IPS-11a (cell line): Measurements from ENCODE around the gene MYOCD.

Experiments used
- H3K4me3 ChIP-seq: one replicate; pipeline ENCODE4 v1.5.1; 2013; ENCODE audit warnings: low read depth, low read length, control low read depth

MYOCD gene

DNA sequence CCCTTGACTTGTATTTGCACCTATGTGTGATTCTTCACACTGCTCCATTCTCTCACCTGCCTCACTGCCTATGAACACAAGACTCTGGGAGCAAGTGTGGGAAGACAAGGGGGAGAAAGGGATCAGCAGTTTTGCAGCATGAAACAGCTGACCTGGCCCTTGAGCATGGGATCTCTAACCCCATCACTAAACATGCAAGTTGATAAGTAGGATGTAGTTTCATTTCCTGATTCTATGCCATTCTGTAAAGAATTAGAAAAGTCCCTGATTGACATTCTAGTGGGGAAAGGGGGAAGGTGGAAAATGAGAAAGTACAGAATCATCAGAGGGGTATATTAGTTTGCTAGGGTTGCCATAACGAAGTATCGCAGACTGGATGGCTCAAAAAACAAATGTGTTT is 25.3 kb upstream of the MYOCD start:
- no peak overlapping the region for H3K4me3 ChIP-seq

DNA sequence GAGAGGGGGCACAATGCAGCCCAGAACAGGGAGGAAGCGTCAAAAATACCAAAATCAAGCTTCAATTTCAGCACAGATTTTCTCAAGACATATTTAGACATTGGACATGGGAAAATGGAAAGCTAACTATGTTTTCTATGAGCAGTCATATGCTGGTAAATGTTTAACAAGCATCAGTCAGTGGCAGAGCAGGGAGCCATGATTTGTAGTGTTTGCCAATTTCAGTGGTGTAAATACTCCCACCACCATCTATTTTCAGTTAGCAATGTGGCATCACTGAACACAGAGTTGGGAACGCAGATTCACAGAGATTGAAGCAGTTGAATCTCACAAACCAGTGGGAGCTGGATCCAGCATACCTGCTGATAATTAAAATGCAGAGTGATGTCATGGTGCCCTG is 24.6 kb upstream of the MYOCD start:
- no peak overlapping the region for H3K4me3 ChIP-seq

DNA sequence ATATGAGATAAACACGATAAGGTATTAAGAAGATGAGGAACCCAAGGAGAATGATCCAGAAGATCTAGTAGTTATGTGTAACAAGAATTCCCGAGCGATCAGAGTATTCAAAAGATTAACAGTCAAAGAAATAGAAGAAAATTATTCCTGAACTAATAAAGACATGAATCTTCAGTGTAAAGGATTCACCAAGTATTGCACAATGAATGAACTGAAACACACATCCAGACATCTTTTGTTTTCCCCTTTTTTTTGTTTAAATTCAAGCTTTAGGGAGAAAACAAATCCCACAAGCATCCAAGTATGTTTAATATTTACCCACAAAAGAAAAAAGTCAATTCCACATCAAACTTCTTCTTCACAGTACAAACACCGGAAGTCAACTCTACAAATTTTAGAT is 23.7 kb upstream of the MYOCD start:
- no peak overlapping the region for H3K4me3 ChIP-seq

DNA sequence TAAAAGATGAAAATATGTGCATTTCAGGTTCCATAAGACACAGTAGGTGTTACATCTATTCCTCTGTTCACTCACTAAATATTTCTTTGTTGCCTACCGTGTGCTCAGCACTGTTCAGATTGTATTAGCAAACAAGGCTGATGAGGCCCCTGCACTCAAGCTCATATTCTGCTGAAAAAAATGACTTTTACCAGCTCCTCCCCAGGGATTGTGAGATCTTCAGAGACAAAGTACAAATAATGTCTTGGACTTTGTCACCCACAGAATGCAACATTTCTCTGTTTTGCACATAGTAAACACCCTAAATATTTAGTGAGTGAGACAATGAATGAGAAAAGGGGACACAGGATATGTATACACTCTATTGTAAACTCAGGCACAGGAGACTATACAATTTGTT is 21.9 kb upstream of the MYOCD start:
- no peak overlapping the region for H3K4me3 ChIP-seq

DNA sequence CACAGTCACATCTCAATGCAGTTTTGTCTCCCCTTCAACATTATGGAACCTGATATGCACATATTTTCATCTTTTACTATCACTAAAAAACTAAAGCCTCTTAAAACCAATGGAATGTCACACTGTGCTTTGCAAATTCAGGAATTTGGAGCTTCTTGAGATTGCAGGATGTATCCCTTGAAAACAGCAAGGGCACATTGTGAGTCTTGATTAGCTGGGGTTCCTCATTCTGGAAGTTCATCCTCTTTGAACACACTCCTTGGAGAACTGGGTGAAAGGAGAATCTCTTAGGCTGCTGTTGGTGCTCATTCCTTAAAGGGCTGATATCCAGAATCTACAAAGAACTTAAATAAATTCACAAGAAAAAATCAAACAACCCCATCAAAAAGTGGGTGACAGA is 21.1 kb upstream of the MYOCD start:
- no peak overlapping the region for H3K4me3 ChIP-seq

DNA sequence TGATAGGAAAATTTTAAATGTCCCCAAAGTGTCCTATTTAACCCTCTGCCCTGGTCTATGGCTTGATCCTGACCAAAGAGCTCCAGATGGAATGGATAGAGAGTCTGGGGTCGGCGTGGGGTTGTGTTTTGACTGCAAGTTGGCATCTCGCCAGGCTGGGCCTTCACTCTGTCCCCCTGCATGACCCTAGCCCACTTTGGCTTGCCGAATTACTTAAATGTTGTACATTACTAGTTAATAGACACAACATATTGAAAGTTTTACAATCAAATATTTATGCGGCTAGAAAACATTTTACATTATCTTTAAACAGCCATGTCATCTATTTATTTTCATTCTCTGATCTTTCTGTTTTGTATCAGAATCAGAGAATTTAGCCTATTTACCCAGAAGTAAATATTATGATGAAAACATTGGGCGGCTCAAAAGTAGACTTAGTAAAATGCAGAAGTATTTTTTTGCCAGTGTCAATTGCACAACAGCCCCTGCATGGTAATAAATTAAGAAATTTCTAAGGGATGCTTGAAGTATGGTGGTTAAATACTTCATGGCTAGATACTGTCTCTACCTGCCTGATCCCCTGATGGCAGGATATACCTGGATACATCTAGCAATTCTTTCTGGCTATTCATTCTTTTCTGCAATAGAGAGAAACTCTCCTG is 18.8 kb upstream of the MYOCD start:
- no peak overlapping the region for H3K4me3 ChIP-seq

DNA sequence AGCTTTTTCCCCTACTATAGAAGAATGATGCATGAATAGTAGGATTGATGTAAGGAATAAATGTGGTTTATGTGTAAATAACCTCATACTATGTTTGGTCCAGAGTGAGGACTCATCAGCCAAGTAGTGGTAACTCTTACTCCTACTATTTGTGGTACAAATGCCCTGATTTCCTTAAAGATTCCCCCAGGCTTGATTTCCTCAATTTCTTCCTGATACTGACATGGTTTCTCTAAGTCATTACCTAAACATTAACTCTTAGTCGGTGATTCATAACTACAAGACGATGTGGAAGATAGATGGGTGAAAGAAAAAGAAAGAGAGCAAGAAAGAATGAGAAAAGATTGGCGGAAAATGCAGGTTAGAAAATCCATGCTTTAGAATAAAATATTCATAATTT is 17.2 kb upstream of the MYOCD start:
- H3K4me3 ChIP-seq = no peak overlapping the region

DNA sequence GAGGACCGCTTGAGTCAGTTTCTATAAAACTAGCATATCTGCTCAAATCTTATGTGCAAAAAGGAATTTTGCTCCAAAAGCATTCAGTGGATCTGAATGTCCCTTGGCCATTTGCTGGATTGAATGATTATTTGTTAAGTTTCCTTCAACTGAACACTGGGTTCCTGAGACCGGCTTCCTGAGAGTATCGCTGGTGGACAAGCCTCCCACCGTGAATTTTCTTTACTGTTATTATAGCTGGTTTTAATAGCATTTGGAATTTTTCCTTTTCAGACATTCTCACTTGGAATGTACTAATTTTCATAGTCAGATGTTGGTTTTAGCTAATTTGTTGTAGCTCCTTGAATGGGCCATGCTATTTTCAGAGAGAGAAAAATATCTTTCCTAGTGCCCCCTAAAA is 9.8 kb upstream of the MYOCD start:
- no peak overlapping the region for H3K4me3 ChIP-seq

DNA sequence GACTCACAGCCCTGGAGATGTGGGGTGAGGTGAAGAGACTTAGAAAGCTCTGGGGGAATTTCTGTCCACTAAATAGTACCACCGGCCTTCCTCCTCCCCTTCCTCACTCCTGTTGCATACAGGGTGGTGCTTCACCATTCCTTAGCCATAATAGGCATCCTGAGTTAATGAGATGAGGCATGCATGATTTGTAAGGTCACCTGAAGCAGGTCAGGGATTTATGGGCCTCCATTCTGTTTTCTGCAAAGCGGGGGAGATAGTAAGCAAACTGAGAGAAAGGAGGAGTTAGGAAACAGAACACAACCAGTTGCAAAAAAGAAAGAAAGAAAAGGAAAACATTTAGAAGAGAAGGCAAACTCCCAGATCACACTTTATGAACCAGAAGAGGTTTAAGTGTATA is 9.3 kb upstream of the MYOCD start:
- H3K4me3 ChIP-seq = no peak overlapping the region

DNA sequence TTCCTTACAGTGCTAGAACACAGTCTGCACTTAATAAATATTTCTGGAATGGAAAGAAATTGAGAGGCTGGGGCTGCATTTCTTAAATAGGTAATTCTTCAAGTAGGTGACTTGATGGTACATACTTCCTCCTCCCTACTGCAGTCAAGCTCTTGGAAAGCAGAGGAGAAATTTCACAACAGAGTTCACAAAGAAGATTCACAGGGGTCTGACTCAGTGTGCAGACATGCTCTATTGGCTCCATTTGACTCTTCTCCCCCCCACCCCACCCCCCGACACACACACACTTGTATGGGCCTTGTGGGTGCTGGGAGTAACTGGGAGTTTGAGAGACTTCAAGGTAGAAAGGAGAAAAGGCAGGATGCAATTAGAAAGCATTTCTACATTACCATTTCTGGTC is 6.2 kb upstream of the MYOCD start:
- H3K4me3 ChIP-seq = no peak overlapping the region

DNA sequence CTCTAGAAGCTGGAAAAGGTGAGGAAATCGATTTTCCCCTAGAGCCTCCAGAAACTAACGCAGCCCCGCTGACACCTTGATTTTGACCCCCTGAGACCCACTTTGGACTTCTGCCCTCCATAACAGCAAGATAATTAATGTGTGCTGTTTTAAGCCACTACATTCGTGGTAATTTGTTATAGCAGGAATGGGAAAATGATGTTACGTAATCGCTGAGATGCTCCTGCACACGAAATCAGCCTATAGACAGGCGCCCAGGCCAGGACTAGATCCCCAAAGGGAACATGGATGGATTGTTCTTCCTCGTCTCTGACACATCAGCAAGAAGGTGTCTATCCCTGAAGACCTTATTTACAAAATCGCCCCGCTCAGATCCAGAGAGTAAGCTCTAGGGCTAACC is 1.4 kb upstream of the MYOCD start:
- H3K4me3 ChIP-seq = no peak overlapping the region

DNA sequence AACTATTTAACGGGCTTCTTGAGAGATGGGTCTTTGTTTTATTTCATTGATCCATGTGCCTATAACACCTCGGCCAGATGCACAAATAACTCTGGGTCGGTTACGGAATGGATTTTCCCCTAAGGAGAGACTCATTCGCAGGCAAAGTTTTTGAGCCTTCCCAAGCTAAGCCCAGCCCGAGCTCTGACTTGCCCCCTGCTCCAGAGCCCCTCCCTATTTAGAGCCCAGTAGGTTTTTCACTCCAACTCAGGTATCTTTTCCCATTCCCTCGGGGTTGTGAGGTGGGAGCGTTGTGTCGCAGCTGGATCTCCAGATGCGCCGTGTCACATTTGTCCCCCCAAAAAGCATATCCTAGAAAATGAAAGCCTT is 812 bp upstream of the MYOCD start:
- H3K4me3 ChIP-seq = peak overlapping the region; percentile 65

DNA sequence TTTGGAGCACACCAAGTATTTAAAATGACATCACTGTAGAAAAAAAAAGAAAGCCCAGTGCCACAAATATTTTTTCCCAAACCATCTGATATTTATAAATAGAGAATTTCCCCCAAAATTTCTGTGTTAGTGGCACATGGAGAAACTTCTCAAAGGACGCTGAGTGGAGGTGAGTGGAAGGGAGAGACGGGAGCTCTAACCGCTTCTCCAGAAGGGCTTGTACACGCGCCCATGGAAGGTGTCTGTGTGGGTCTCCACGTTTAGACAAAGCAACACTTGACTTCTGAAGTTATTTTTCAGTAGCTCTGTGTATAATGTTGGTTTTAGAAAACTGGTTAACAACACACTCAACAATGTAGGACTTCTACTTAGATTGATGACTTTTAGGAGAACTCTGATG is 1.0 kb downstream of the MYOCD start:
- H3K4me3 ChIP-seq = no peak overlapping the region

DNA sequence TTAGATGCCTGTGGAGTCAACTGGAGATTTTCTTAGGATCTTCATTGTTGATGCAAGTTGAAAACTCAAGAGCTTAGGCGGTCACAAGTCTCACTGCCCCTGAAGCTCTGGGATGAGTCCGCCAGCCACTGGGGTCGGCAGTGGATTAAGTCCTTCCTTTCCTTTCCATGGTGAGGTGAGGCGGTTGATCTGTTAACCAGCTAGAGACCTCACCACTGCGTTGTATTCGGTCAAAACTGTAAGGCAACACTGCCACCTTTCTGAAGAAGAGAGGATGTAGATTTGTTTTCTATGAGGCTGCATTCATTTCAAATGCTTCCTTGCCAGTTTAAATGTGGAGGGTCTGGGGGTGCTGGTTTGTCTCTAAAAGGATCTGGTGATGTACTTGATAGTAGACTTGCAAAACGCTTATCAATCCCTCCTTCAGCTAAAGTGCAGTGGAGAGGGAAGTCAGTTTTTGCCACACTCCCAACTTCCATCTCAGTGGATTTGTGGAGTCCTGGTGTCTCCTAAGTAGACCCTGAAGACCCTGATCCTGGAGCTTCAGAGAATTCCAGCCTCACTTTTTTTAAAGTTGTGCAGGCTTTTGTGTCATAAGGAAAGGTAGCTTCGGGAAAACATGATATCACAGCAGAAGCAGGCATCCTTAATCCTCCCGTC is 1.7 kb downstream of the MYOCD start:
- H3K4me3 ChIP-seq = no peak overlapping the region

DNA sequence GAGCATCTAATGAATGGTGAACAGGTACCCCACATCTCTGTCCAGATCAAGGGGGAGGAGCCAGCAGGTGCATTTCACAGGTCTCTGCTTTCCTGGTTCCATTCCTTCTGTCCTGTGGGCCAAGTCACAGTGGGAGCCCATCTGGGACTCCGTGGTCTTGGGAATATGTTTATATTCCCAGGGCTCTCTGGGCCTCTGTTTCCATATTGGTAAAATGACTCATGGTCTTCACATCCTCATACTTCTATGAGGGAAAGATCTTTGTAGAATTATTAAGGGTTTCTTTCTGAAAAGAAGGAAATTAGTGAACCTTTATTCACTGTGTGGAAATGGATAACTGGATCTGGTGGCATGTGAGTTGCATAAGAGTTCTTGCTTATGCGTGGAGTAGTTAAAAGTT is 6.2 kb downstream of the MYOCD start:
- H3K4me3 ChIP-seq = no peak overlapping the region

DNA sequence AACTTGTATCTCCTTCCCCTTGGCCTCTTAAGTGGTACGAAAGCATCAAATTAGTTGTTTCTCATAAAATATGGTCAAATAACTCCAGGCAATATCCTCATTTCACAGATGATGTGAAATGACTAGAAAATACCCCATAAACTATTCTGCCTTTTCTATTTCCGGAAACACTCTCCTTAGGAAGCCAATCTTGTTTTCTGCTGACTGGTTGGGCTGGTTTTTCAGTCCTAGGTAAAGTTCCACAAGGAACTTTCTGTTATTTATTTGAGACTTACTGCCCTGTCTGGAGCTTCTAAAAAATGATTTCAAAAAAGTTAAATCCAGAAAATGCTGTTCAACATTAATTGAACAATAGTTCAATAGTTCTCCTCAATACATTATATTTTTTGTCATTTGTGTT is 7.3 kb downstream of the MYOCD start:
- no peak overlapping the region for H3K4me3 ChIP-seq

DNA sequence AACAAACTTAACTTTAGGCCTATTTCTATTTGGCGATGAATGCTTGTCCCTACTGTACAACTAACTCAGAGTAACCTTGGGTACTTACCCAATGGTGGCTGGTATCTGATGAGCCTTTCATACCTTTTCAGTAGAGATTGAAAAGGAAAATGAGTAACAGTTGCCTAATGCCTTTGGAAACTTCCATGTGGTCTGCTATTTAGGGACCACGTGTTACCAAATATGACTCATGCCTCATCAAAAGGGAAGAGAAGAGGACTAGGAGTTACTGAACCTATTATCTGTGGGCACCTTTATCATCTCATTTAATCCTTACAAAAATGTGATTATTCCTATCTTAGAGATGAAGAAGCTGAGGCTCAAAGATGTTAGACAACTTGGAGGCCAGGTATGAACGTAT is 8.1 kb downstream of the MYOCD start:
- H3K4me3 ChIP-seq = no peak overlapping the region

DNA sequence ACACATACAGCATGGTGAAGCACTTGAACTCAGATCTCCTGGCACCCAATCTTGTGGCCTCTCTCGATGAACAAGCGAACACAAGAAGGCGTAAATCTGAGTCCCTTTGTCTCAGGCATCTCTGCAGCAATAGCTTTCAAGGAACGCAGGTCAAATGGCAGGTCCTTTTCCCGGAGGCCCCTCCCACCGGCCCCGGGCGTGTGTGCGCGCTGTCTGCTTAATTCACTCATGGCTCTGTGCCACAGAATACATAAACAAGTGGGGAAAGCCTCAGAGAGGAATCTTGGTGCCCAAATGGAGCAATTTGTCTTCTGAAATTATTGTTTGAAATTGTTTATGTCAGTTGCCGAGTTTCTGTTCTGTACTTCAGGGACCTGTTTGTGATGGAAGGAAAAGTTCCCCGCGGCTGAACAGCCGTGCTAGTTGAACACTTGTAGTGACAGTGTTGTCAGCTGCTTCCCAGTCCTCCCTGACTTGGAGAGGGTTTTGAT is 14.8 kb downstream of the MYOCD start:
- no peak overlapping the region for H3K4me3 ChIP-seq

DNA sequence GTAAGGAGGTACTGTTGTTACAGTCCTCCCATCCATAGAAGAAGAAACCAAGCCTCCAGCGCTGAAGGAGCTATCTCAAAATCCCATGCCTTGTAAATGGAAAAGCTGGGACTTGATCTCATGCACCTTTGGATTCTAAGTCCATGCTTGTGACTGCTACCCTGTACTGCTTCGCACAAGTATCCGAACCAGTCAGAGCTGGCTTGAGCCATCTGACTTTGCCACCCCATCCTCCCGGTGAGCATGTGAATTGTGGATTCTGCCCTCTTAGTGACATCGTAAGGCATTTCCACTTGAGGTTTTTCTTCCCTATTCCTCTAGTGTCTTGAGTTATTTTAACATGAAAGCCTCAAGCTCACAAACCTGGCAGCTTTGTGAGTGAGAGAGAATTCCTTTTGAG is 15.3 kb downstream of the MYOCD start:
- H3K4me3 ChIP-seq = no peak overlapping the region

DNA sequence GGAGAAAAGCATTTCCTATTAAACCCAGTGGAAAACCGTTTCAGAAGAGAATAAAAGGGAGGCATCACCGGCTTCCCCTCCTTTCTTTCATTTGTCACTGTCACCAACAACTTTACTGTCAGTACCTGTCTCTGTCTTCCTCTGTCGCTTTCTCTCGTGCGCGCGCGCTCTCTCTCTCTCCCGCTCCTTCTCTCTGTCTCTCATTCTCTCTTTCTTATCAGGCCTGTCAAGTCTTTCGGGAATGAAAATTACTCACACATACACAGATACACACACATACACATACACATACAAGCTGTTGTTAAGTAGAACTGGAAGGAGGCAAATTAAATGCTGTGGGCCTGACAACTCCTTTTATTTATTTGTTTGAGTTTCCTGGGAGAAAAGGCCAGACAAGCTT is 17.6 kb downstream of the MYOCD start:
- H3K4me3 ChIP-seq = no peak overlapping the region

DNA sequence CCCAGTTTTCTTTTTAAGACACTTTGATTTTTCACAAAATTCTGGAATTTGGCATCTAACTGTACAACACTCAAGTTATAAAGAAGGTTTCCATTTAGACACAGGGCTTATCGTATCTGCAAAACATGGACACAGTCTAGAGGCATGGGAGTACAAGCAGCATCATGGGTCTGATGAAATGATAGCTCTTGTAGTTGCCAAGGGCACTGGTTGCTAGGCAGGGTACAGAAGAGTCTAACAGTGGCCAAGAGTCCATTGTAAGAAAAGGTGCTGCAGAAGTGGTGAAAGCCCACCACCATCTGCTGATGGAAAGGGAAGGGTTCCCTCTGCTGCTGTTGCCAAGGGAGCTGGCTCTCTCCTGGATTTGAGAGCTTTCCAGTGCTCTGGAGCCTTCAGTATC is 20.8 kb downstream of the MYOCD start:
- H3K4me3 ChIP-seq = no peak overlapping the region

DNA sequence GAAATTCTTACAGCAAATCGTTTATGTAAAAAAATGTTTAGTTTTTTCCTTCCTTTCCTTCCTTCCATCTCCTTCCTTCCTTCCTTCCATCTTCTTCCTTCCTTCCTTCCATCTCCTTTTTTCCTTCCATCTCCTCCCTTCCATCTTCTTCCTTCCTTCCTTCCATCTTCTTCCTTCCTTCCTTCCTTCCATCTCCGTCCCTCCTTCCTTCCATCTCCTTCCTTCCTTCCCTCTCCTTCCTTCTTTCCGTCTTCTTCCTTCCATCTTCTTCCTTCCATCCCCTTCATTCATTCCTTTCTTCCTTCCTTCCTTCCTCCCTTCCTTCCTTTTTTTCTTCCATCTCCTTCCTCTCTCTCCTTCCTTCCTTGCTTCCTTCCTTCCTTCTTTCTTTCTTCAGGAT is 22.7 kb downstream of the MYOCD start:
- H3K4me3 ChIP-seq = no peak overlapping the region

DNA sequence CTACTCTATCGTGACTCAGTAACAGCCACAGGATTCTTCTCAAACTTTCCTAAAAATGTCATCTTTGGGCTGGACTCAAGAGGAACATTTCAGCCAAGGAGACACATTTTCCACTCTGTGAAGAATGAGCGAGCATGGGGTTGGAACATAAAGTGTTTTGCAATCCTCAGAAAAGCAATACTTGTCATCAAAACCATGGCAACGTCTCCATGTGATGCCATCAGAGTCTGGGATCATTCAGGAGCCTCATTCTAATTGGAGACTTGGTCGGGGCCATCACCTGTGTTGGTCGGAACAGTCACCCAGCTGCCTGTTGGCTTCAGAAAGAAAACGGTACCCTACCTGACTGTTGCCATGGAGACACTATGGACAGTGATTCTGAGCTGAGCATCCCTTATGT is 25.5 kb downstream of the MYOCD start:
- no peak overlapping the region for H3K4me3 ChIP-seq
